Measurements from ENCODE around the gene CCNL2.

The CCNL2 gene

GRCh38 chr1:1377540-1378205 is 21.5 kb downstream of the CCNL2 start (continued):
- TF ChIP-seq ZNF2 (tag by site-specific recombination; IDR thresholded peaks at IDR 0.05) (no peak), PRDM1 (tag by site-specific recombination; IDR thresholded peaks at IDR 0.05) (no peak)

DNA sequence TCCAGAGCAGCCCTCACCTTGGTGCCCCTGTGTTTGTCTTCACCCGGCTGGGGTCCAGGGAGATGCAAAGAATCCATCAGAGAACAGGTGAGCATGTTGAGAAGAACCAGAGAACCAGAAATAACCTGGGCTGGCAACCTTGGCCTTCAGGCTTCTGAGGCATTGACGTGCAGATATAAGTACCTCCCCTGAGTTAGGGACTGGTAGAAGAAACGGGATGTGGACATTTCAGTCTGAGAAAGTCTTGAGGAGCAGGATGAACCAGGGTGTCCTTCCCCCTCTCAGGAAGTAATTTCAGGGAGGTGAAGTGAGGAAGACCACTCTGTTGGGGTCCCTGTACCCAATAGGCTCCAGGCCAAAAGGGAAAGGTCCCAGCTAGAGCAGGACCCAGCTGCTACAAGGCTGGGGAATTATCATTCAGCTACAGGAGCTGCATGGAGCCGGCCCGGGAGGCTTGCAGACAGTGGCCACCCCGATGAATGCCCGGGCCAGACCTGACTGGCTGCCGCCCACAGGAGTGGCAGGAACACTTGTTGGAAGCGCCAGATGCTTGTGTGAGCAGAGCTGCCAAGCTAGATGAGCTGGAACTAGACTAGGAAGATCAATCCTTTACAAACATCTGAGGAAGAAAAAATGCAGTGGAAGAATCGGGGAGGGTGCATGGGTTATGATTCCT is 22.4 kb downstream of the CCNL2 start:
- POLR2A ChIA-PET, result interaction anchor here (0.6 to 1.3 kb wide), 3 partner anchors 8 to 70 kb away, joined by 3 to 12 read pairs (median 4); no protein-coding TSS in a partner anchor

GRCh38 chr1:1374929-1375662 is 24.0 kb downstream of the CCNL2 start, which contains the start of gene AURKAIP1:
Gene AURKAIP1 (minus strand): TSS chr1:1375207. CDS start chr1:1374756, 451 bp downstream.
- H3K4me1 ChIP-seq (ENCODE audit: control insufficient read depth, insufficient read depth, low read length), result peaks cover 4% of the 10 kb centered on the region; the same call in 1 of the 2 replicates
- H3K4me3 ChIP-seq (ENCODE audit: low read depth, low read length), result peak within 1 kb of the TSS; percentile 93
- CTCF ChIA-PET, result interaction anchor here (1.0 to 1.6 kb wide), 3 partner anchors 13 to 23 kb away, joined by 3 to 5 read pairs (median 4); no protein-coding TSS in a partner anchor
- peaks cover 0 to 44% of the 10 kb centered on the region in 2 experiments; a peak in 2 of 3 replicates for H3K36me3 ChIP-seq (ENCODE audit: control insufficient read depth in 2 of 2, insufficient read depth in 1 of 2, low read length in 2 of 2)
- no peaks in the 10 kb centered on the region for H3K9me3 ChIP-seq (ENCODE audit: control insufficient read depth, insufficient read depth, low read depth, low read length)
- POLR2A ChIA-PET, result interaction anchor here (0.6 to 1.5 kb wide), 21 partner anchors 9 to 1157 kb away, joined by 3 to 36 read pairs (median 3); partner anchors contain the start of genes CCNL2, MRPL20 and SDF4
- H3K27ac ChIP-seq (ENCODE audit: extremely low read depth, low read depth, low read length), result peak within 1 kb of the TSS; percentile 89
- no peak for TF ChIP-seq TCF7L2 (IDR thresholded peaks at IDR 0.05; ENCODE audit: borderline replicate concordance, low read depth, low read length)
- TF ChIP-seq ZNF596 (tag by site-specific recombination; IDR thresholded peaks at IDR 0.05), result no peak
- TF ChIP-seq ZNF555 (tag by site-specific recombination; conservative IDR thresholded peaks at IDR 0.05), result no peak
- no peak for TF ChIP-seq ZNF423 (tag by site-specific recombination; IDR thresholded peaks at IDR 0.05)
- no peak for TF ChIP-seq ZNF654 (tag by site-specific recombination; IDR thresholded peaks at IDR 0.05; ENCODE audit: low read depth)
- TF ChIP-seq ZNF24 (tag by site-specific recombination; IDR thresholded peaks at IDR 0.05), result peak; percentile 98
- no peak for TF ChIP-seq ZNF174 (tag by site-specific recombination; IDR thresholded peaks at IDR 0.05)
- peak; percentile 99 for TF ChIP-seq KLF8 (tag by site-specific recombination; IDR thresholded peaks at IDR 0.05)
- TF ChIP-seq ZNF571 (tag by site-specific recombination; IDR thresholded peaks at IDR 0.05), result no peak
- TF ChIP-seq MYNN (tag by site-specific recombination; IDR thresholded peaks at IDR 0.05; ENCODE audit: borderline replicate concordance), result peak; percentile 77
- TF ChIP-seq, protein P1, sequence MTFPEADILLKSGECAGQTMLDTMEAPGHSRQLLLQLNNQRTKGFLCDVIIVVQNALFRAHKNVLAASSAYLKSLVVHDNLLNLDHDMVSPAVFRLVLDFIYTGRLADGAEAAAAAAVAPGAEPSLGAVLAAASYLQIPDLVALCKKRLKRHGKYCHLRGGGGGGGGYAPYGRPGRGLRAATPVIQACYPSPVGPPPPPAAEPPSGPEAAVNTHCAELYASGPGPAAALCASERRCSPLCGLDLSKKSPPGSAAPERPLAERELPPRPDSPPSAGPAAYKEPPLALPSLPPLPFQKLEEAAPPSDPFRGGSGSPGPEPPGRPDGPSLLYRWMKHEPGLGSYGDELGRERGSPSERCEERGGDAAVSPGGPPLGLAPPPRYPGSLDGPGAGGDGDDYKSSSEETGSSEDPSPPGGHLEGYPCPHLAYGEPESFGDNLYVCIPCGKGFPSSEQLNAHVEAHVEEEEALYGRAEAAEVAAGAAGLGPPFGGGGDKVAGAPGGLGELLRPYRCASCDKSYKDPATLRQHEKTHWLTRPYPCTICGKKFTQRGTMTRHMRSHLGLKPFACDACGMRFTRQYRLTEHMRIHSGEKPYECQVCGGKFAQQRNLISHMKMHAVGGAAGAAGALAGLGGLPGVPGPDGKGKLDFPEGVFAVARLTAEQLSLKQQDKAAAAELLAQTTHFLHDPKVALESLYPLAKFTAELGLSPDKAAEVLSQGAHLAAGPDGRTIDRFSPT (tag by site-specific recombination; IDR thresholded peaks at IDR 0.05), result no peak
- peak; percentile 48 for TF ChIP-seq ZNF449 (tag by site-specific recombination; IDR thresholded peaks at IDR 0.05)
- TF ChIP-seq, protein P2, sequence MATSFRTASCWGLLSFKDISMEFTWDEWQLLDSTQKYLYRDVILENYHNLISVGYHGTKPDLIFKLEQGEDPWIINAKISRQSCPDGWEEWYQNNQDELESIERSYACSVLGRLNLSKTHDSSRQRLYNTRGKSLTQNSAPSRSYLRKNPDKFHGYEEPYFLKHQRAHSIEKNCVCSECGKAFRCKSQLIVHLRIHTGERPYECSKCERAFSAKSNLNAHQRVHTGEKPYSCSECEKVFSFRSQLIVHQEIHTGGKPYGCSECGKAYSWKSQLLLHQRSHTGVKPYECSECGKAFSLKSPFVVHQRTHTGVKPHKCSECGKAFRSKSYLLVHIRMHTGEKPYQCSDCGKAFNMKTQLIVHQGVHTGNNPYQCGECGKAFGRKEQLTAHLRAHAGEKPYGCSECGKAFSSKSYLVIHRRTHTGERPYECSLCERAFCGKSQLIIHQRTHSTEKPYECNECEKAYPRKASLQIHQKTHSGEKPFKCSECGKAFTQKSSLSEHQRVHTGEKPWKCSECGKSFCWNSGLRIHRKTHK (tag by site-specific recombination; IDR thresholded peaks at IDR 0.05), result no peak
- 0 out of 2 replicates have a peak, but pooled peaks have one; percentile 32 for TF ChIP-seq ZNF404 (tag by site-specific recombination; IDR thresholded peaks at IDR 0.05)
- TF ChIP-seq OVOL3 (tag by site-specific recombination; IDR thresholded peaks at IDR 0.05), result peak; percentile 91
- TF ChIP-seq ZNF785 (tag by site-specific recombination; IDR thresholded peaks at IDR 0.05), result peak; percentile 94
- peak; percentile 98 for TF ChIP-seq ZSCAN23 (tag by site-specific recombination; IDR thresholded peaks at IDR 0.05)
- TF ChIP-seq ZBTB21 (tag by site-specific recombination; IDR thresholded peaks at IDR 0.05), result peak; percentile 83
- TF ChIP-seq KLF10 (tag by site-specific recombination; IDR thresholded peaks at IDR 0.05), result peak; percentile 90
- peak; percentile 79; the same call in 1 of the 2 replicates for TF ChIP-seq SALL2 (tag by site-specific recombination; IDR thresholded peaks at IDR 0.05; ENCODE audit: borderline replicate concordance)
- 0 out of 2 replicates have a peak, but pooled peaks have one; percentile 27 for TF ChIP-seq ZNF157 (tag by site-specific recombination; IDR thresholded peaks at IDR 0.05)
- peak; percentile 100 for TF ChIP-seq ZSCAN30 (tag by site-specific recombination; IDR thresholded peaks at IDR 0.05)
- TF ChIP-seq ZNF335 (tag by site-specific recombination; conservative IDR thresholded peaks at IDR 0.05), result peak; percentile 92

More for the DNA sequence above, 22.4 kb downstream of the CCNL2 start:
- H3K27ac ChIP-seq (ENCODE audit: extremely low read depth, low read depth, low read length), result no peak overlapping the region
- TF ChIP-seq ZBTB48 (tag by site-specific recombination; IDR thresholded peaks at IDR 0.05) (peak; percentile 82), MZF1 (tag by site-specific recombination; IDR thresholded peaks at IDR 0.05; ENCODE audit: borderline replicate concordance) (no peak)
- no peak overlapping the region for H3K4me3 ChIP-seq (ENCODE audit: low read depth, low read length)
- peaks cover 0 to 48% of the 10 kb centered on the region in 2 experiments; a peak in 2 of 3 replicates for H3K36me3 ChIP-seq (ENCODE audit: control insufficient read depth in 2 of 2, insufficient read depth in 1 of 2, low read length in 2 of 2)
- H3K4me1 ChIP-seq (ENCODE audit: control insufficient read depth, insufficient read depth, low read length), result peaks cover 4% of the 10 kb centered on the region; the same call in 1 of the 2 replicates
- CTCF ChIA-PET, result interaction anchor here (2.3 kb wide), 1 partner anchor 15 kb away, joined by 9 read pairs; no protein-coding TSS in a partner anchor
- H3K9me3 ChIP-seq (ENCODE audit: control insufficient read depth, insufficient read depth, low read depth, low read length), result no peaks in the 10 kb centered on the region
